ENCODE data around the gene RAG2.

Gene RAG2

DNA sequence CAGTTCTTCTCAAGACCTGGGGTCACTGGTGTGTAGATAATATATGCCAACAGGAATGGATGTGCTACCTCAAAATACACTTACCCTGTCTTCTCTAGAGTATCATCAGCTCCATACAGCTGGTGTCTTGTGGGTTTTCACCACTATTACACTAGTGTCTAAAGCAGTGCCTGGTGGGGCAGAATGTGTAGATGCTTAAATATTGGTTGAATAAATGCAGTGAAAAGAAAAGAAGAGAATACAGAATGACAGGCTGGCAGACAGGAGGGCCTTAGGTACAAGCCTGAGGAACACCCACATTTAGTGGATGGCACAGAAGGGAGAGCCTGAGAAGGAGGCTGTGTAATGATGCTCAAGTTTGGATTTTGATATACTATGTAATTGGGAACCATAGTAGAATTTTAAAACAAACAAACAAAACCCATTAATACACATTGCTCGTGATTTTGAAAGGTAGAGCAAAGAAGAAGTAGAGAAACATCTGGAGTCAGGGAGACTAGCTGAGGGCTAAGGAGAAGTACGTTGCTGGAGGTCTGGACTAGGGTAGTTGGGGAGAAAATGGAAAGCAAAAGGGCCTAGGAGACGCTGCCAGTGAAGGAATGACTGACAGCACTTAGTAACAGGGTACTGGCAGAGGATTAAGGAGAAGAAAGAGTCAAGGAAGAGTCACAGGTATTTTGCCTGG is 20.5 kb upstream of the RAG2 start:
- H2AFZ ChIP-seq (ENCODE audit: low read depth), result no peak overlapping the region
- H3K4me2 ChIP-seq, result no peak overlapping the region
- no peak overlapping the region for H3K27ac ChIP-seq
- TF ChIP-seq, protein P1, sequence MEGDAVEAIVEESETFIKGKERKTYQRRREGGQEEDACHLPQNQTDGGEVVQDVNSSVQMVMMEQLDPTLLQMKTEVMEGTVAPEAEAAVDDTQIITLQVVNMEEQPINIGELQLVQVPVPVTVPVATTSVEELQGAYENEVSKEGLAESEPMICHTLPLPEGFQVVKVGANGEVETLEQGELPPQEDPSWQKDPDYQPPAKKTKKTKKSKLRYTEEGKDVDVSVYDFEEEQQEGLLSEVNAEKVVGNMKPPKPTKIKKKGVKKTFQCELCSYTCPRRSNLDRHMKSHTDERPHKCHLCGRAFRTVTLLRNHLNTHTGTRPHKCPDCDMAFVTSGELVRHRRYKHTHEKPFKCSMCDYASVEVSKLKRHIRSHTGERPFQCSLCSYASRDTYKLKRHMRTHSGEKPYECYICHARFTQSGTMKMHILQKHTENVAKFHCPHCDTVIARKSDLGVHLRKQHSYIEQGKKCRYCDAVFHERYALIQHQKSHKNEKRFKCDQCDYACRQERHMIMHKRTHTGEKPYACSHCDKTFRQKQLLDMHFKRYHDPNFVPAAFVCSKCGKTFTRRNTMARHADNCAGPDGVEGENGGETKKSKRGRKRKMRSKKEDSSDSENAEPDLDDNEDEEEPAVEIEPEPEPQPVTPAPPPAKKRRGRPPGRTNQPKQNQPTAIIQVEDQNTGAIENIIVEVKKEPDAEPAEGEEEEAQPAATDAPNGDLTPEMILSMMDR (conservative IDR thresholded peaks at IDR 0.05; ENCODE audit: low read depth, low read length), result no peak
- no peak overlapping the region for H3K4me3 ChIP-seq (IDR thresholded peaks at IDR 0.05; ENCODE audit: insufficient read depth, low read depth, low read length)
- peaks cover 6% of the 10 kb centered on the region for H3K4me1 ChIP-seq (ENCODE audit: low read depth, poor library complexity, severe bottlenecking)
- no peaks in the 10 kb centered on the region for H3K36me3 ChIP-seq (ENCODE audit: insufficient read depth)
- no peaks in the 10 kb centered on the region for H3K79me2 ChIP-seq (ENCODE audit: insufficient read depth, low read depth)
- H3K27me3 ChIP-seq (ENCODE audit: insufficient read depth, low read depth), result no peaks in the 10 kb centered on the region
- H3K9ac ChIP-seq, result no peak overlapping the region
- no peaks in the 10 kb centered on the region for H4K20me1 ChIP-seq (ENCODE audit: insufficient read depth)

DNA sequence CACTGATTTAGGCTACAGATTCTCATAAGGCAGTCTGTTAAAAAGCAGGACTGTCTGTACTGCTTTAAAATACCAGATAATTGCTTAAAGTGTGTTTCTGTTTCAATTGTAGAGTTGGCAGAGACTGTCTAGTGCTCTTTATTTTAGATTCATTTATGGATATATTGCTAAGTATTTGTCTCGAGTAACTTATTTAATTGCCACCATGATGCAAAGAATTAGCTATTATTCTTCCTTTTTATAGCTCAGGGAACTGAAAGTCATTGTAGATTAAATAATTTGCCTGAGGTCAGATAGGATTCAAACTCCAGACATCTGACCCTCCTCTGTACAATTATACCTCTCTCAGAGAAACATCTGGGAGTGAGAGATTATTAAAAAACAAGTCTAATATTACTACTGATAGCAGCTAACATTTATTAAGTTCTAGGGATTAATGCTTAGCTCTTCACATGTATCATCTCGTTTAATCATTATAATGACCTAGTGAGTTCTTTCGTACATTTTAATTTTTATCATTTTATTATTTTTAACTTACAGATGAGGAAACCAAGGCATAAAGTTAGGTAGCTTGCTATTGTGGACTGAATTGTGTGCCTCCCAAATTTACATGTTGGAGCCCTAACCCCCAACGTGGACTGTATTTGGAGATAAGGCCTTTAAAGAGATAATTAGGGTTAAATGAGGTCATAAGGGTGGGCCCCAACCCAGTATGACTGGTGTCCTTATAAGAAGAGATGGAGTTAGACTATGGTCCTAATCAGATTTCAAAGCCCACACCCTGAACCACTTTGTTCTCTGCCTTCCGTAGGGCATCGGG is 19.7 kb upstream of the RAG2 start:
- Histone ChIP-seq H3K4me3 (IDR thresholded peaks at IDR 0.05; ENCODE audit: insufficient read depth, low read depth, low read length) (no peak overlapping the region), H3K36me3 (ENCODE audit: insufficient read depth) (no peaks in the 10 kb centered on the region), H4K20me1 (ENCODE audit: insufficient read depth) (no peaks in the 10 kb centered on the region), H3K27ac (no peak overlapping the region), H3K4me2 (no peak overlapping the region), H3K27me3 (ENCODE audit: insufficient read depth, low read depth) (no peaks in the 10 kb centered on the region), H2AFZ (ENCODE audit: low read depth) (no peak overlapping the region), H3K79me2 (ENCODE audit: insufficient read depth, low read depth) (no peaks in the 10 kb centered on the region), H3K4me1 (ENCODE audit: low read depth, poor library complexity, severe bottlenecking) (peaks cover 6% of the 10 kb centered on the region), H3K9ac (no peak overlapping the region)
- TF ChIP-seq, protein P1 (conservative IDR thresholded peaks at IDR 0.05; ENCODE audit: low read depth, low read length), result no peak

DNA sequence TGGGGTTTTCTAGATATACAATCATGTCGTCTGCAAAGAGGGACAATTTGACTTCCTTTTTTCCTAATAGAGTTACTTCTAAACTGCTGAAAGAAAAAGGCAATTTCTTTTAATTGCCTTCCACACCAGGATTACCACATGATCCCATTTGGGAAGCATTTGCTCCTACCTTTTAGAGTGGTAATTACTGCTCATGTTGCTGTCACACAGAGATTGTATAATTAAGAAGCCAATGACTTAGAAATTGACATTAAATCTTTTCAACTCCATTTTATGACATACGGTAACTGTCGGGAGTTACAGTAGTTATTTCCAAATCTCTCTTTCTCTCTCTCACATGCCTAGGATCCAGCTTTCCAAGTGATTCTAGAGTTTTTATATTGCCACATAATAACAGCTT is 17.8 kb upstream of the RAG2 start:
- Histone ChIP-seq H3K36me3 (ENCODE audit: insufficient read depth) (no peaks in the 10 kb centered on the region), H3K79me2 (ENCODE audit: insufficient read depth, low read depth) (no peaks in the 10 kb centered on the region), H3K9ac (no peak overlapping the region), H3K4me1 (ENCODE audit: low read depth, poor library complexity, severe bottlenecking) (peaks cover 6% of the 10 kb centered on the region), H3K27me3 (ENCODE audit: insufficient read depth, low read depth) (no peaks in the 10 kb centered on the region), H4K20me1 (ENCODE audit: insufficient read depth) (no peaks in the 10 kb centered on the region), H3K4me2 (no peak overlapping the region), H3K4me3 (IDR thresholded peaks at IDR 0.05; ENCODE audit: insufficient read depth, low read depth, low read length) (no peak overlapping the region), H2AFZ (ENCODE audit: low read depth) (no peak overlapping the region), H3K27ac (no peak overlapping the region)
- TF ChIP-seq, protein P1 (conservative IDR thresholded peaks at IDR 0.05; ENCODE audit: low read depth, low read length), result no peak

DNA sequence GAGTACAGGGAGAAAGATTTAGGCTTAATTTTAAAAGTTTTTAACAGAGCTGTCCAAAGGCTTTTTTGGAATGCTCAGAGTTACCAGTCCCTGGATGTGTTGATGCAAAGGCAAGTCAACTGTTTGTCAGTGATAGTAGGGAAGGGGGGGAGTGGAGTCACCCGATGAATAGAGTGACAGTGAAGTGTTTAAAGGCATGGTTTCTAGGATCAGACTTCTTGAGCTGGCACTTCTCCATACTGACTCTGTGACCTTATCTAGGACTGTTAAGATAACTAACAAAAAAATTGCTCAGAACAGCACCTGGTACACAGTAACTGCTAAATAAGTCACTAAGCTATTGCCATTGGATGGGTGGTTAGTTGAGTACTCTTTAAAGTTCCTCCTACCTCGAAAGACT is 11.3 kb upstream of the RAG2 start:
- no peak overlapping the region for H3K4me3 ChIP-seq (IDR thresholded peaks at IDR 0.05; ENCODE audit: insufficient read depth, low read depth, low read length)
- TF ChIP-seq, protein P1 (conservative IDR thresholded peaks at IDR 0.05; ENCODE audit: low read depth, low read length), result no peak
- H3K4me1 ChIP-seq (ENCODE audit: low read depth, poor library complexity, severe bottlenecking), result peaks cover 31% of the 10 kb centered on the region
- H3K4me2 ChIP-seq, result no peak overlapping the region
- no peaks in the 10 kb centered on the region for H3K79me2 ChIP-seq (ENCODE audit: insufficient read depth, low read depth)
- no peak overlapping the region for H3K9ac ChIP-seq
- no peak overlapping the region for H3K27ac ChIP-seq
- no peaks in the 10 kb centered on the region for H3K27me3 ChIP-seq (ENCODE audit: insufficient read depth, low read depth)
- H3K36me3 ChIP-seq (ENCODE audit: insufficient read depth), result no peaks in the 10 kb centered on the region
- no peaks in the 10 kb centered on the region for H4K20me1 ChIP-seq (ENCODE audit: insufficient read depth)
- H2AFZ ChIP-seq (ENCODE audit: low read depth), result no peak overlapping the region
